Stimulated activated CD8-positive, alpha-beta memory T cell treated with anti-CD3 and anti-CD28 coated beads, Interleukin-4, amount 100 ng/mL, for 24 hours (primary cell): ENCODE measurements around the gene RBM34.
A peak's percentile ranks its signal among the peaks of the same experiment; 100 is the strongest.

ENCODE experiments used
- DNase-seq: peaks from one replicate; pipeline ENCODE4 v3.0.0-alpha.2; 2020; ENCODE audit warnings: low read depth

The RBM34 gene

DNA sequence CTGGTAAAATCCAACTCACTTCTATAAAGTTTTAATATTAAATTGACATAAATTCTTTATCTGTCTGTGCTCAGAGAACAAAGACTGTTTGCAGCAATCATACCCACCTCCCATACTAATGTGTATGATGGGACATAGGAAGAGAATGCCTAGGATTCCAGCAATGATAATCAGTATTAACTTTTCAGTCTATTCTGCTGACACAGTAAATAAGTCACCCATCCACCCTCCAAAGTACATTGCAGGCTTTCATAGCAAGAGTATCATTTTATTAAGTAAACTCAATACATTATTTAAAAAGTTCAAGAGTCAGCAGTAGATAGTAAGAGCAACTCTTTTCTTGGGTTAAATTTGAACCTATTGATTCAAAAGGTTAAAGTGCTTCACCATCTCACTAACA, 8.8 kb downstream of the RBM34 start:
- no peak for DNase-seq

DNA sequence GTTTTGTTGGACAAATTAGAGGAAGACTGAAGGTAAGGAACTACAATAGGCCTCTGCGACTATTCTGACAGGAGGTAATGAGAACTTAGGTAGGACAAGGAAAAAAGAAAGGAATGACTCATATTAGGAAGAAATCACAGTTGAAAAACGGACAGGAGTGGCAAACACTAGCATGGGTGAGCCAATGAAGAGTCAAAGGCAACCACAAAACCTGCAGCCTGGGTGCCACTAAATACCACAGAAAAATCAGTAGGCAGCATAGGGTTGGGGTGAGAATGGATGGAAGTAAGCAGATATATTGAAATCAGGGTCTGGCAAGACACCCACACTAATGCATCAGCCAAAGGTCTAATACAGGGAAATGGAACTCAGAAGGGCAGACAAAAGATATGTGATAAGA, 10.0 kb downstream of the RBM34 start:
- no peak for DNase-seq

DNA sequence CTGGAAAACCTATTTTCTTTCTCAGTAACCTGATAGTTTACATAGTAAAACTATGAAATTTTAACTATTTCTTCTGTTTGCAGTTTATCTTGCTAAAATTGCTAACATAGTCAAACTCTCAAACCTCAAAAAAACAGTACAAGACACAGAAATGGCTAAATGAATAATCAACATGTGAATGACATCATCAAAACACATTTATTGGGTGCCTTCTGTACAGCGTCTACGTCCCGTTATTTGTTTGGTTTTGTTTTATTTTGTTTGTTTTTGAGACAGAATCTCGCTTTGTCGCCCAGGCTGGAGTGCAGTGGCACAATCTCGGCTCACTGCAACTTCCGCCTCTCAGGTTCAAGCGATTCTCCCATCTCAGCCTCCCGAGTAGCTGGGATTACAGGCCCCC, 11.2 kb downstream of the RBM34 start:
- no peak for DNase-seq

DNA sequence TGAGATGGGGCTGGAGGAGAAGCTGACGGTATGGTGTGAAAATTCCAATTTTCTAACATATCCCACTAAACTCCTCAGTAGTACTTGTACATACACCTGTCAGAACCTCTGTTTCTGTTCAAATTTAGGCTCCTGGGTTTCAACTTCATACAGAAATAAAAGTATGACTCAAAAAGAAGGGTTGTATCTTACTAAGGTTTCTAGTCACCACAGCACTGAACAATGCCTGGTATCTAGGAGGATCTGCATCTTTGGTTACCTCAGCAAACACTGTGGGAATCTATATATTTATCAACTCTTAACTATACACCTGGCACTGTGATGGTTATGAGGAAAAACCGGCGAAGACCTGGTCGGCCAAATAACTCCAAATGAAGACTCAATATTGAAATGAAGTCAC, 13.8 kb downstream of the RBM34 start:
- DNase-seq, result no peak

DNA sequence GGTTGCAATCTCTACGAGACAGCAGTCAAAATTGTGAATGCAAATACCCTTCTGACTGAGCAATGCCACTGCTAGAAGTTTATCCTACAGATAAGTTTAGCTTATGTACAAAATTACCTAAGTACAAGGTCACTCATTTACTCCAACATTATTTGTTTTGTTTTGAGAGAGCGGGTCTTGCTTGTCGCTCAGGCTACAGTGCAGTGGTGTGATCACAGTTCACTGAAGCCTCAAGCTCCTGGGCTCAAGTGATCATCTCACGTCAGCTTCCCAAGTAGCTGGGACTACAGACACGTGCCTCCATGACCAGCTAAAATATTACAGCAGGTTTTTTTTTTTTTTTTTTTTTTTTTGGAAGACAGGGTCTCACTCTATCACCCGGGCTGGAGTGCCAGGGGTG, 15.4 kb downstream of the RBM34 start:
- no peak for DNase-seq

DNA sequence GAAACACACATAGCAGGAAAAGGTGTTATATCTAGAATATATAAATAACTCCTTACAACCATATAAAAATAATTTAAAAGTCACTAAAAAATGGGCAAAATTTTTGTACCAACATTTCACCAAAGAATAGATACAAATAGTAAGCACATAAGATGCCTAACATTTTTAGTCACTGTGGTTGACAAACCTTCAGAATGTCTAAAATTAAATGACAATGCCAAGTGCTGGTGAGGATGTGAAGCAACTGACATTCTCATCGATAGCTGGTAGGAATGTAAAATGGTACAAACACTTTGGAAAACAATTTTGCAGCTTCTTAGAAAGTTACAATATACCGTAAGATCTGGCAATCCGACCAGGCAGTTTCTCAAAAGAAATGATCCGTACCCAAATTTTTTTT, 18.1 kb downstream of the RBM34 start:
- DNase-seq, result no peak

DNA sequence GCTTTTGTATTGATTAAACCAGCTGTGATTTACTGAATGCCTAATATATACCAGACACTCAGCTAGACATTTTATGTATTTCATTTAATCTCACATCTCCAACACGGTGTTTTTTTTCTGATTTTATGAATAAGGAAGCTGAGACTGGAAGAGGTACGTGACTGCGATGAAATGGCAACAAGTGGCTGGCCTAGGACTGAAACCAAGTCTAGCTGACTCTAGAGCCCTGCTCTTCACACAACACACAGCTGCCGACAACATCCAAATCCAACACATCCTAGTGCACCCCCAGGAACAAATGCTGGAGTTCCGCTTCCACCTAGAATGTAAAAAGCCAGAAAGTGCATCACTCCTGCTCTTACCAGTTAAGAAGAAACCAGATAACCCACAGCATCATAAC, 21.7 kb downstream of the RBM34 start:
- no peak for DNase-seq

DNA sequence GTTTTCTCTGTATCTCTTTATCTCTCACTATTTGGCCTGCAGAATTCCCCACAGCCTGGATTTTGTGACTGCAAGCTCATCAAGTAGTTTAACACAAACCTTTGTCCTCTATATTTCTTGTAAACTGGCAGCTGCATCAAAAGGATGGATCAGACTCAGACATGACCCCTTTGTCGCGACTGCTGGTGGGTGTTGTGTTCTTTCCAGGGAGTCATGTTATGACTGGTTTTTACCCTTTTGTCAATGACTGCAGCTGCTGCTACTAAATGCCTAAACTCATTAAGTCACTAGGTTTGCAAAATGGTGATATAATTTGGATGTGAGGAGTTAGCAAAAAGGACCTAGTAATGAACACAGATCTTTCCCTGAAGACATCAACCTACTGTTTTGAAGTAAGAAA, 22.2 kb downstream of the RBM34 start:
- no peak for DNase-seq

DNA sequence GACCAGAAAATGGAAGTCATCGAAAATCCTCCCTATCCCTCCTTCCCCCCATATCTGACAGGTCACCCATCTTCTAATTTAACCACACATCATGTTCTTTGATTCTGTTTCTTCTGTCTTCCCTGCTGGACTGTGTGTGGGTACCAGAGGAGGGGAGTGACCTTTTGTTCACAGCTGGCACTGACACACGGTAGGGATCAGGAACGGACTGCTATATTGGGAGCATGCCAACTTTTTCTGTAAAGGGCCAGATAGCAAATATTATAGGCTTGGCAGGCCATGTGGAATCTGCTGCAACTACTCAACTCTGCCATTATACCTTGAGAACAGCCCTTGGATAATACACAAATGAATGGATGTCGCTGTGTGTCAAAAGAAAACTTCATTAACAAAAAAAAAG, 24.9 kb downstream of the RBM34 start:
- no peak for DNase-seq

DNA sequence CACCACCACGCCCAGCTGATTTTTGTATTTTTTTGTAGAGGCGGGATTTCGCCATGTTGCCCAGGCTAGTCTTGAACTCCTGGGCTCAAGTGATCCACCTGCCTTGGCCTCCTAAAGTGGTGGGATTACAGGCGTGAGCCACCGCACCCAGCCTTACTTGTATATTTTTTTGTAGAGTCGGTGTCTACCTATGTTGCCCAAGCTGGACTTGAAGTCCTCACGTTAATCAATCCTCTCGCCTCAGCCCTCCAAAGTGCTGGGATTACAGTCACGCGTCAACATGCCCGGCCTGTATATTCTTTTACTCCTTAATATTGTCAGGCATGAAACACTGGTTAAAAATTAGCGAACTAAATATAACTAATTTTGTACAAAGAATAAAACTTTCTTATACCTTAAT, 26.9 kb downstream of the RBM34 start:
- no peak for DNase-seq

DNA sequence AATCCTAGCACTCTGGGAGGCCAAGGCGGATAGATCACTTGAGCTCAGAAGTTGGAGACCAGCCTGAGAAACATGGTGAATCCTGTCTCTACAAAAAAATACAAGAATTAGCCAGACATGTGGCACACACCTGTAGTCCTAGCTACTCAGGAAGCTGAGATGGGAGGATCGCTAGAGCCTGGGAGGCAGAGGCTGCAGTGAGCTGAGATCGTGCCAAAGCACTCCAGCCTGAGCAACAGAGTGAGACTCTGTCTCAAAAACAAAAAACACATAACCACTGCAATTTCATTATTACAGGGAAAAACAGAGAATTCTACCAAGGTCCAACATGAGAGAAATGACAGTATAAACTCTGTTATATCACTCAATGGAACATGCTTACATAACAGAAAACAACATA, 28.0 kb downstream of the RBM34 start:
- DNase-seq, result no peak

DNA sequence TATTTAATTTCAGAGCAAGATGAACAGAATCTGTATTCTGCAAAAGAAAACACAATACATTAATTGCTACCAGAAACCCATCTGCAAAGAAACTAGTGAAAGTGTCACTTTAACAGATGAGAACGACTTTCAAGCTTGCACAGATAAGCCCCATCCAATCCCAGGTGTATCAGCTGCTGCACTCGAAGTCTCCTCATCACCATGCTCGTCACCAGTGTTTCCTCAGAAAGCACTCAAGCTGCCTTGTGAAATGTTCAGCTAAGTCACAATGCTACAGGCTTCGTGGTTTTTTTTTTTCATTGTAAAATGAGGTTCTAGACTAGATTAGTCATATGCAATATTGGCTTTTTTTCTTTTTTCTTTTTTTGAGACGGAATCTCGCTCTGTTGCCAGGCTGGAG, 29.1 kb downstream of the RBM34 start:
- DNase-seq, result no peak

DNA sequence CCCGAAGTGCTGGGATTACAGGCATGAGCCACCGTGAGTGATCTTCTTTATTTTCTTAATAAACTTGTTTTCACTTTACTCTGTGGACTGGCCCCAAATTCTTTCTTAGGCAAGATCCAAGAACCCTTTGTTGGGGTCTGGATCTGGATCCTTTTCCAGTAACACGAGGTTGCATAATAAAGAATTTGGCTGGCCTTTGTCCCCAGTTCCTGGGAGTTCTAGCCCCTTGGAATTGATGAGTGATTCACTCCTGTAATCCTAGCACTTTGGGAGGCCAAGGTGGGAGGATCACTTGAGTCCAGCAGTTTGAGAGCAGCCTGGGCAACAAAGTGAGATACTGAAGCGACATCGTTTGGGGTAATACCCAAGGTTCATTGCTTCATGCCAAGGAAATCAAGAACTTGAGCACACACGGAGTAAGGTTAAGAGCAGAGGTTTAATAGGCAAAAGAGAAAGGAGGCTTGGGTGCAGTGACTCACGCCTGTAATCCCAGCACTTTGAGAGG, 30.2 kb downstream of the RBM34 start:
- no peak for DNase-seq

DNA sequence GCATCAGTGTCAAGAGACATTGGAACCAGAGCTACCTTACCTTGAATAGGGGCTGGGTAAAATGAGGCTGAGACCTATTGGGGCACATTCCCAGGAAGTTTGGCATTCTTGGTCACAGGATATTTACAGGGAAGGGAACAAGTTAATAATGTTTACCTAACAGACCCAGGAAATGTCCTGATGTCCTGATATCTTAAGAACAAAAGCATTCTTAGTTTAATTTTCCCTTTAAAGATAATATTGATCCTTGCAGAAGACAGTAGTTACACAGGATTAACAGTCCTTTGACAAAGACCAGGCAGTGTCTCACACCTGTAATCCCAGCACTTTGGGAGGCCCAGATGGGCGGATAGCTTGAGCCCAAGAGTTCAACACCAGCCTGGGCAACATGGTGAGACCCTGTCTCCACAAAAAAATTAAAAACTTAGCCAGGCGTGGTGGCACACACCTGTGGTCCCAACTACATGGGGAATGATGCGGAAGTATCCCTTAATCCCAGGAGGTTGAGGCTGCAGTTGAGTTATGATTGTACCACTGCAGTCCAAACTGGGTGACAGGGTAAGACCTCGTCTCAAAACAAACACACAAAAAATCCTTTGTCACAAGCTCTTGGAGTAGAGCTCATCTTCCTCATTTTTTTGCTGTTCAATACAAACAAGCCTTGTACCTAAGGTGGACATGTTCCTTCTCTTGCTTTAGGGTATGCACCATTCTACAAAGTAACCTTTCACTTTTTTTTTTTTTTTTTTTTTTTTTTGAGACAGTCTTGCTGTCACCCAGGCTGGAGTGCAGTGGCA, 31.1 kb downstream of the RBM34 start:
- no peak for DNase-seq

DNA sequence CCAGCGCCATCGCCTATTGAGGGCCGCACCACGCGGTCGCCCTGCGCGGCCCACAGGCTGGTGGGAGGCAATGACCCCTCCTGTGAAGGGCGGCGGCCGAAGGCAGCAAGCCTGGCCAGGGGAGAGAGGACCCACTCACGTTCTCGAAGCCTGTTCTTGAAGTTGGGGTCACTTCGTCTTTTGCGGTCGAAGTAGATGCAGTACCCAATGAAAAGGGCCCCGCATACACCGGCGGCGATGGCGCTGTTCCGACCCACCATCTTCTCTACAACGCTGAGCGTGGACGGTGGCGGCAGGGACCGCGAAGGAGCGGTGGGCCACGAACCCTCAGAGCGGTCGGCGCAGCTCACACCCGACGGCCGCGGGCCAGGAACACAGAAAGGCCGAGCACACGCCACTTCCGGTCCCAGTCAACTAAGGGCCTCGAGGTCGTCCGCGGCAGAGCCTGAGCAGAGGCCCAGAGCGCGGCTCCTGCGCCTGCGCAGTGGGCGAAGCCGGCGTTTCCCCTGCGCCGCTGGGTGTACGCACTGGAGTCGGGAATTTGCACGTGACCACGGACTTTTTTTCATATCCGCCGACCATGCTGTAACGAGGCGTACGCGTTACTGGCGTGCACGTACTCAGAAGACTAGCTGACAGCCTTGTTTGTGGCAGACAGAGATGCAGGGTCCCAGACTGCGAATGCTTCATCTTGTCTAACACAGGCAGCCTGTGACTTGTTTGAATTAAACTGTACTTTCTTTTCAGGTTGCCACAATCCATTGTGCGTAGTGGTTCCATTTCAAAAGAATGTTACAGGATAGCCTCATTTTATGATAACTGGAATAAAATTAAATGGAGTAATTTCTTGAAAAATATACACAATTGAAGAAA, 32.4 kb downstream of the RBM34 start, which contains the start of gene TOMM20:
Gene TOMM20, minus strand, starts transcription at position 382 of the 873 bp plus-strand sequence. Its CDS starts 122 bp downstream, at position 260.
- DNase-seq, result peak; percentile 90

DNA sequence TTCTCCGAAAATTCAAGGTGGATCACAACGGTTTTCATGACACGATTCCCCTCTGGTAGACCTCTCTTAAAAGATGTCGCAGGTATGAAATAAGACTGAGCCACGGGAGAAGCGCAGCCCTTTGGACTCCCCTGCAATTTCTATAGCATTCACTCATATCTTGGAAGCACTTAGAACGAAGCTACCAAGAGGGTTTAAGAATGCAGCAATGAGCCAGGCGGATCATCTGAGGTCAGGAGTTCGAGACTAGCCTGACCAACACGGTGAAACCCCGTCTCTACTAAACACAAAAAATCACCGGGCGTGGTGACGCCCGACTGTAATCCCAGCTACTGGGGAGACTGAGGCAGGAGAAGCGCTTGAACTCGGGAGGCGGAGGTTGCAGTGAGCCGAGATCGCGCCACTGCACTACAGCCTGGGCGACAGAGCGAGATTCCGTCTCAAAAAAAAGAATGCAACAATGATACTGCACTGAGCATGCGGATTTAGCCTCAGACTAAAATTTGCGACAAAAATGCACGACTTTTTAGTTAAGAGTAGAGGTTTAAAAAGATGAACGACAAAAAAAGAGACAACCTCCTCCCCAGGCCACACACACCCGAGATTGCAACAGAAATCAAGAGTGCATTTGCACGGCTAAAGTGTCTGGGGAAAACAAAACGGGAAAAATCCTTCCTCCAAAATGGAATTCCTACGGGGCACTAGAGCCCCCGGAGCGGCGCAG, 33.2 kb downstream of the RBM34 start:
- no peak for DNase-seq

DNA sequence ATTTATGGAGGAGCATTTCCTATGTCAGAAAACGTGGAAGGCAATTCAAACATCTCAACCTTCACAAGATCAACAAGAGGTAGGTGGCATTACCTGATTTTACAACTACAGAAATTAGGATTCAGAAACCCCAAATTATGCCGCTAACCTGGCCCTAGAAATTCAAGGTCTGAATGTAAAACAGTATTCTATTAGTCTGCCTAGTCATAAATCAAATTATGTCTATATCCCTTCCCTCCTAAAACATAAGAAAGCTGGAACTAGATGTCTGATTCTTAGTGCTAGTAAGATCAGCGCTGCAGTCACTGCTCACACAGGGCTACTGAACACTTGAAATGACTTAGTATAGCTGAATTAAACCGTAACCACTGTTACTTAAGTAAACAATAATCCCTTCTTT, 33.8 kb downstream of the RBM34 start:
- no peak for DNase-seq

DNA sequence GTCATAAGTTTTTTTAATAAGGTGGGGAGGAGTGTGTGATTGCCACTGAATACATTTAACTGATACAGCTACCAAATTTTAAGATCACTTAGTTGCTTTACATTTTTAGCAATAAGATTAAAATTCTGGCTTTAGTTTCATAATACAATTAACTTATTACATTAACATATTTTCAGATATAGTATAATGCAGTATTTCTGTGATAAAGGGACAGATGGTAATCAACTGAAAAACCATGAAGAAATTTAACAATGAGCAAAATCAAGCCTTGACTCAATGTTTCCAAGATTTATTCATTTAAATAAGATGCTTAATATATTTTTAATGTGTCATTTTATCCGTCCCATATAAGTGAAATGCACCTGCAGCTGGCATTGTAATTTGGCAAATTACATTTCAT, 36.4 kb downstream of the RBM34 start:
- DNase-seq, result no peak

DNA sequence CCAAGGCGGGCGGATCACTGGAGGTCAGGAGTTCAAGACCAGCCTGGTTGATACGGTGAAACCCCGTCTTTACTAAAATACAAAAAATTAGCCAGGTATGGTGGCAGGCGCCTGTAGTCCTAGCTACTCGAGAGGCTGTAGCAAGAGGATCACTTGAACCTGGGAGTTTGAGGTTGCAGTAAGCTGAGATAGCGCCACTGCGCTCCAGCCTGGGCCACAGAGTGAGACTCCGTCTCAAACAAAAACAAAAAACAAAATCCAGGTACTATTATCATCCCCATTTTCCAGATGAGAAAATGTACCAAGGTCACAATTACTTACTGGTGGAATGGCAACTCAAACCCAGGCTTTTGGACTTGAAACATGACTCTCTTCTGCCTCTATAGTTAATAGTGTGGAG, 36.9 kb downstream of the RBM34 start:
- no peak for DNase-seq

DNA sequence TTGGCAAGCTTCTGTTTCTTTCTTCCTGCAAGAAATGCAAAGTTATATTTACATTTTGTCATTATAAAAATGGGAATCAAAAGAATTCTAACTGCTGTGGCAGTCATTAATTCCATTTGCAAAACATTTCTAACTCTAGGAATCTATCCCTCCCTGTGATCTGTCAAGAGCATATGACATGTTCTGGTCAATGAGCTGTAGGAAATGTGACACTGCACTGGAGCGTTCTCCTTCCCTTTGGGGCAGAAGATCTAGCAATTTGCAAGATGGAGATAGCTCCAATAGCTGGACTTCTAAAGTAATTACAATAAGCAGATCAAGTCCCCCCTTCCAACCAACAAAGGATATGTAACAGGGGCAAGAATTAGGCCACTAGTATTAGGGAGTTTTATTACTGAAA, 38.7 kb downstream of the RBM34 start:
- DNase-seq, result no peak

DNA sequence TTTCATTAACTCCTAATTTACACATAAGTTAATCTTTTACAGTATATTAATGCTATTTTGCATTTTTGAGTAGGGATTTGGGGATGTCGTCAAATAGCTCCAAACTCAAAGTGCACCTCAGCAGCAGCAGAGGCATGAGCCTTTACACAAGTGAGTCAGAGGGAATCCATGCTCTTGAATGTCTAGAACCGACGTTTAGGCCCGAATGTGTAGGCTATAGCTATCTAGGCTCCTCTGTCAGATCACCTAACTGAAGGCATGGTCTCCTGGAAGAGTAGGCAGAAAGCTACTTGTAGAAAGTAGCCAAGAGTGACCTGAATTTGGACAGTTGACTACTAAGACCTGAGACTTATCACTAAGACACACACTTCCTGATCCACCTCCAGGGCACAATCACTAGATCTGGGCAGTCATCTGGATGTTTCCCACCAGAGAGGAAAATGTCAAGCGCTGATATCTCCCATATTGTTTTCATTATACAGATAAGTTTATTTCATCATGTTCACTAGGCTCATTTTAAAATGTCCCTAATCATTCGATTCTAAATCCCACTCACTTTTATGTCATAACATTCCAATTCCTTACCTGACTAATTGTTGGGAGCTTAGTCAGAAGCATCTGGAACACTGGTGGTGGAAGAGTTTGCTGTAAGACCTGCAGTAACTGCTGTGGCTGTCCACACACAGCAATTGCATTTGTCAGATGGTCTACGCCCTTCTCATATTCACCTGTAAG, 47.7 kb downstream of the RBM34 start:
- no peak for DNase-seq
